Loucy (cell line): ENCODE data around the gene PREPL.

Source experiments
- H2AFZ ChIP-seq: fragments of 200-600 bp; sonication (generic); 2 replicates; pipeline ENCODE4 v1.6.0; 2016; ENCODE audit warnings: antibody characterized with exemption, mild to moderate bottlenecking, low read length, moderate library complexity
- H3F3A ChIP-seq: fragments of 200-600 bp; 2 replicates; pipeline ENCODE4 v1.6.0; 2016; ENCODE audit warnings: antibody characterized with exemption, low read depth, mild to moderate bottlenecking
- H3K27me3 ChIP-seq: fragments of 200-600 bp; sonication (generic); 2 replicates; pipeline ENCODE4 v1.6.1; 2014; ENCODE audit warnings: low read length, mild to moderate bottlenecking; ENCODE audit not compliant: insufficient read depth, poor library complexity, severe bottlenecking
- H3K36me3 ChIP-seq: fragments of 200-600 bp; sonication (generic); 2 replicates; pipeline ENCODE4 v1.6.1; 2016; ENCODE audit warnings: low read length; ENCODE audit not compliant: insufficient read depth
- H3K4me1 ChIP-seq: fragments of 200-600 bp; sonication (generic); 2 replicates; pipeline ENCODE4 v1.5.1; 2014; ENCODE audit warnings: low read length, mild to moderate bottlenecking; ENCODE audit not compliant: insufficient read depth, poor library complexity, severe bottlenecking
- H3K4me2 ChIP-seq: fragments of 200-600 bp; sonication (generic); 2 replicates; pipeline ENCODE4 v1.6.0; 2014; ENCODE audit warnings: antibody characterized with exemption, low read length, low read depth, mild to moderate bottlenecking; ENCODE audit not compliant: poor library complexity, severe bottlenecking
- H3K4me3 ChIP-seq: fragments of 200-600 bp; sonication (generic); 2 replicates; pipeline ENCODE4 v1.5.1; 2014; ENCODE audit warnings: low read length, mild to moderate bottlenecking, mixed read lengths; ENCODE audit not compliant: poor library complexity, severe bottlenecking
- H3K79me2 ChIP-seq: fragments of 200-600 bp; sonication (generic); 2 replicates; pipeline ENCODE4 v1.6.1; 2014; ENCODE audit warnings: low read length; ENCODE audit not compliant: insufficient read depth
- H3K9ac ChIP-seq: fragments of 200-600 bp; sonication (generic); 2 replicates; pipeline ENCODE4 v1.6.0; 2014; ENCODE audit warnings: mild to moderate bottlenecking, low read depth, low read length, moderate library complexity; ENCODE audit not compliant: poor library complexity, severe bottlenecking
- H3K9me2 ChIP-seq: fragments of 200-600 bp; sonication (generic); replicated peaks from 2 replicates; pipeline ENCODE4 v1.6.1; 2016; ENCODE audit warnings: low read depth, low read length, mixed read lengths
- H3K9me3 ChIP-seq: fragments of 200-600 bp; sonication (generic); 2 replicates; pipeline ENCODE4 v1.6.1; 2014; ENCODE audit warnings: mild to moderate bottlenecking, antibody characterized with exemption, low read length, low read depth; ENCODE audit not compliant: insufficient read depth
- H4K20me1 ChIP-seq: fragments of 200-600 bp; sonication (generic); 2 replicates; pipeline ENCODE4 v1.6.0; 2014; ENCODE audit warnings: antibody characterized with exemption, low read length, mild to moderate bottlenecking; ENCODE audit not compliant: insufficient read depth, poor library complexity, severe bottlenecking
- EZH2phosphoT487 ChIP-seq: fragments of 200-600 bp; IDR thresholded peaks from 2 replicates; pipeline ENCODE4 v1.6.1; 2018; ENCODE audit warnings: antibody characterized with exemption, mild to moderate bottlenecking, moderate library complexity, borderline replicate concordance
- TF ChIP-seq, protein P1 (sequence below): fragments of 200-600 bp; sonication (generic); conservative IDR thresholded peaks from 2 replicates; pipeline ENCODE4 v1.5.1; 2014; ENCODE audit warnings: mild to moderate bottlenecking, antibody characterized with exemption, low read length

PREPL gene

DNA sequence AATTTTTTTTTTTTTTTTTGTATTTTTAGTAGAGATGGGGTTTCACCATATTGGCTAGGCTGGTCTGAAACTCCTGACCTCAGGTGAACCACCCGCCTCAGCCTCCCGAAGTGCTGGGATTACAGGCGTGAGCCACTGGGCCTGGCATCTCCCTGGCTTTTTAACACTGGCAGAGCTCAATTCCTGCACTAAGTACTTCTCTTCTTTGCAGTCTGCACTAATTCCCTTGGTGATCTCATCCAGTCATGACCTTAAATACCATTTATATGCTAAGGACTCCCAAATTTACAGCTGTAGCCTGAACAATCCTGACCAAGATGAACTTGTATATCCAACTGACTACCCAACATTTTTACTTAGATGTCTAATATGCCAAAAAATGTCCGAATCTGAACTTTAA, 10.2 kb downstream of the PREPL start:
- Histone ChIP-seq H3K79me2 (no peaks in the 10 kb centered on the region), H3K4me3 (no peak overlapping the region), H3K9me3 (no peaks in the 10 kb centered on the region)

DNA sequence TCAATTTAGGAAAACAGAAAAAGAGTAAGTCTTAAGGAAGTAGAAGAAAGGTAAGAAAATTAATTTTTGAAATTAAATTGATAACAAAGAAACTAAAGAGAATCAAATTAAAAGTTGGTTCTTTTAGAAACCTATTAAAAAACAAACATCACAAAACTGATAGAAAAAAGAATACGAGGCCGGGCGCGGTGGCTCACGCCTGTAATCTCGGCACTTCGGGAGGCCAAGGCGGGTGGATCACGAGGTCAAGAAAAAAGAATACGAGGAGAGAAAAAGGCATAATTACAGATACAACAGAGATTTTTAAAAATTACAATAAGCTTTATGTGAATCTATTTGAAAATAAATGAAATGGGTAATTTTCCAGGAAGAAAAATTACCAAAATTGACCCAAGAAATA, 11.8 kb downstream of the PREPL start:
- no peaks in the 10 kb centered on the region for H4K20me1 ChIP-seq
- H3K79me2 ChIP-seq: no peaks in the 10 kb centered on the region
- H3K4me1 ChIP-seq: no peaks in the 10 kb centered on the region
- H3F3A ChIP-seq: no peaks in the 10 kb centered on the region
- no peaks in the 10 kb centered on the region for H3K36me3 ChIP-seq
- H2AFZ ChIP-seq: no peak overlapping the region
- no peak overlapping the region for H3K9ac ChIP-seq
- no peak overlapping the region for H3K4me3 ChIP-seq
- no peak for TF ChIP-seq EZH2phosphoT487
- TF ChIP-seq, protein P1, sequence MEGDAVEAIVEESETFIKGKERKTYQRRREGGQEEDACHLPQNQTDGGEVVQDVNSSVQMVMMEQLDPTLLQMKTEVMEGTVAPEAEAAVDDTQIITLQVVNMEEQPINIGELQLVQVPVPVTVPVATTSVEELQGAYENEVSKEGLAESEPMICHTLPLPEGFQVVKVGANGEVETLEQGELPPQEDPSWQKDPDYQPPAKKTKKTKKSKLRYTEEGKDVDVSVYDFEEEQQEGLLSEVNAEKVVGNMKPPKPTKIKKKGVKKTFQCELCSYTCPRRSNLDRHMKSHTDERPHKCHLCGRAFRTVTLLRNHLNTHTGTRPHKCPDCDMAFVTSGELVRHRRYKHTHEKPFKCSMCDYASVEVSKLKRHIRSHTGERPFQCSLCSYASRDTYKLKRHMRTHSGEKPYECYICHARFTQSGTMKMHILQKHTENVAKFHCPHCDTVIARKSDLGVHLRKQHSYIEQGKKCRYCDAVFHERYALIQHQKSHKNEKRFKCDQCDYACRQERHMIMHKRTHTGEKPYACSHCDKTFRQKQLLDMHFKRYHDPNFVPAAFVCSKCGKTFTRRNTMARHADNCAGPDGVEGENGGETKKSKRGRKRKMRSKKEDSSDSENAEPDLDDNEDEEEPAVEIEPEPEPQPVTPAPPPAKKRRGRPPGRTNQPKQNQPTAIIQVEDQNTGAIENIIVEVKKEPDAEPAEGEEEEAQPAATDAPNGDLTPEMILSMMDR: no peak
- H3K9me3 ChIP-seq: no peaks in the 10 kb centered on the region
- no peak overlapping the region for H3K4me2 ChIP-seq
- no peaks in the 10 kb centered on the region for H3K27me3 ChIP-seq
- H3K9me2 ChIP-seq: no peaks in the 10 kb centered on the region

More for the DNA sequence above, 10.2 kb downstream of the PREPL start:
- Histone ChIP-seq H3K27me3 (no peaks in the 10 kb centered on the region), H3K36me3 (no peaks in the 10 kb centered on the region), H3K9me2 (no peaks in the 10 kb centered on the region), H3F3A (no peaks in the 10 kb centered on the region), H2AFZ (no peak overlapping the region), H3K9ac (no peak overlapping the region), H3K4me2 (no peak overlapping the region), H3K4me1 (no peaks in the 10 kb centered on the region), H4K20me1 (no peaks in the 10 kb centered on the region)
- TF ChIP-seq, protein P1: no peak
- TF ChIP-seq EZH2phosphoT487: no peak

DNA sequence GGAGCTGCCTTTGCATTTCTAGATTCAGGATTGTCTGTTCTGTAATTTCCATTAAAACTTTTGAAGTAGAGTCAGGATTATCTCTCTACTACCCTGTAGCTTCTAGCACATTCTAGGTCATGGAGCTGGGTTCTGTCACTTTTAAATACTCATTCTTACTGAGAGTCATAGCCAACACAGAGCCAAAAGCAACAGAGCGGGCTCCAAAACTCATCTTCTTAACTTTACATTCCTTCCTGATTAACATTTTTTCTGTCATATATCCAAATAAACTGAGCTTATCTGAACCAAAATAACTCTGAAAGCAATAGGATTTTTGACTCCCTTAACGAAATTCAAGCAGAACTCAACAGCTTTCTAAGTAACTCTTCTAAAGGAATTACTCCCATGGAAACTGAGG, 12.9 kb downstream of the PREPL start:
- Histone ChIP-seq H4K20me1 (no peaks in the 10 kb centered on the region), H3K9me2 (no peaks in the 10 kb centered on the region), H3K79me2 (no peaks in the 10 kb centered on the region), H3F3A (no peaks in the 10 kb centered on the region), H3K36me3 (0 out of 2 replicates have a peak, but pooled peaks cover 3% of the 10 kb centered on the region), H3K9ac (no peak overlapping the region), H3K9me3 (no peaks in the 10 kb centered on the region), H3K4me2 (no peak overlapping the region), H3K4me3 (no peak overlapping the region), H2AFZ (no peak overlapping the region), H3K27me3 (no peaks in the 10 kb centered on the region), H3K4me1 (no peaks in the 10 kb centered on the region)
- TF ChIP-seq, protein P1: no peak
- no peak for TF ChIP-seq EZH2phosphoT487
